Aorta (tissue), 5 donors: ENCODE results near the gene ODAD2. TPM values are rescaled to one million over a fixed set of nuclear protein-coding genes. Genes with fewer than 3 reads are reported as not detected.

Source experiments
- ATAC-seq: fragments of 200-7000 bp; cut with Tn5 transposase; one replicate; pipeline ENCODE4 v1.9.1; 2022; ENCODE audit warnings: moderate library complexity; ENCODE audit not compliant: low FRiP score
- DNase-seq, 2 donors: peaks; one replicate each; pipeline ENCODE4 v3.0.0-alpha.2; 2020
- H3K27ac ChIP-seq, 2 donors: one replicate each; pipeline ENCODE4 v1.5.1; 2013; ENCODE audit warnings: low read length in 2 of 2, mild to moderate bottlenecking in 2 of 2, moderate library complexity in 2 of 2, control low read depth in 1 of 2, inconsistent platforms in 1 of 2, low read depth in 1 of 2
- H3K27me3 ChIP-seq, 2 donors: one replicate each; pipeline ENCODE4 v1.6.1; 2013; ENCODE audit warnings: control low read depth in 1 of 2, low read length in 1 of 2, mild to moderate bottlenecking in 1 of 2, moderate library complexity in 1 of 2; ENCODE audit not compliant: insufficient read depth in 2 of 2, control insufficient read depth in 1 of 2
- H3K36me3 ChIP-seq, 2 donors: one replicate each; pipeline ENCODE4 v1.6.1; 2013; ENCODE audit warnings: control low read depth in 1 of 2, low read length in 1 of 2, mild to moderate bottlenecking in 1 of 2; ENCODE audit not compliant: insufficient read depth in 2 of 2, control insufficient read depth in 1 of 2
- H3K4me1 ChIP-seq, 2 donors: one replicate each; pipeline ENCODE4 v1.6.1; 2013; ENCODE audit warnings: low read length in 2 of 2, control low read depth in 1 of 2, mild to moderate bottlenecking in 1 of 2, moderate library complexity in 1 of 2; ENCODE audit not compliant: insufficient read depth in 2 of 2, control insufficient read depth in 1 of 2
- H3K4me3 ChIP-seq, 2 donors: one replicate each; pipeline ENCODE4 v1.5.1; 2013; ENCODE audit warnings: low read length in 2 of 2, control low read depth in 1 of 2, mild to moderate bottlenecking in 1 of 2
- H3K9me3 ChIP-seq: one replicate; pipeline ENCODE4 v1.6.1; 2013; ENCODE audit warnings: mild to moderate bottlenecking, low read length; ENCODE audit not compliant: control insufficient read depth
- WGBS, 2 donors: extraction: QIAGEN DNeasy Blood & Tissue Kit; methylation state at CpG; one replicate each; pipeline ENCODE4 v1.1.7; 2013; 5-methylcytosine and 5-hydroxymethylcytosine counted together
- intact Hi-C, 2 donors: fragments of 100-400 bp; cut with DNase I; formaldehyde crosslinking; loops; one replicate each; pipeline versions ENCODE4 v1.14.2 to v1.15.0; 2022
- polyA plus RNA-seq, 2 donors: library from polyadenylated mRNA; stranded (reverse); fragments of 200-250 nt; gene quantifications; one replicate each; pipeline ENCODE4 v1.2.3, GENCODE V29; 2013
- total RNA-seq, 2 donors: library from RNA; stranded (reverse); fragmentation: NEBNext Ultra II Directional; extraction: Animal tissue kit (Norgen Biotek cat#: 25700); gene quantifications; one replicate each; pipeline ENCODE4 v1.2.1, GENCODE V29; 2021
- donor health status: healthy with polysubstance abuse.
- donor health status: Bipolar disorder and iron deficiency.
- donor health status: DM: no; HTN: no; CAD: no.
- donor health status: DM: no; HTN: no; CAD: no.
- donor health status: DM: yes; HTN: yes; CAD: no.

Gene ODAD2
- total and polyA plus RNA-seq, 4 donors = 0.64 to 1.3 (median 0.71) TPM; not detected in 1

GRCh38 chr10:27844223-27844622, 154.7 kb downstream of the ODAD2 start:
- no peaks in the 10 kb centered on the region for H3K9me3 ChIP-seq
- H3K27ac ChIP-seq = no peak overlapping the region
- no peaks in the 10 kb centered on the region for H3K36me3 ChIP-seq
- intact Hi-C loops = no loop called here
- H3K27me3 ChIP-seq = no peaks in the 10 kb centered on the region
- WGBS, 2 donors = 90 to 92% methylated on average over 1 of the region's 1 CpG
- no peak overlapping the region for H3K4me3 ChIP-seq
- H3K4me1 ChIP-seq = no peaks in the 10 kb centered on the region
- DNase-seq (no peak), ATAC-seq (no peak)

GRCh38 chr10:27838901-27839300, 160.0 kb downstream of the ODAD2 start:
- WGBS, 2 donors = 27 to 32% methylated on average over 8 of the region's 8 CpGs
- H3K36me3 ChIP-seq = no peaks in the 10 kb centered on the region
- H3K27me3 ChIP-seq = no peaks in the 10 kb centered on the region
- H3K9me3 ChIP-seq = no peaks in the 10 kb centered on the region
- no peak overlapping the region for H3K4me3 ChIP-seq
- DNase-seq (no peak), ATAC-seq (no peak)
- H3K4me1 ChIP-seq = no peaks in the 10 kb centered on the region
- intact Hi-C loops = no loop called here
- no peak overlapping the region for H3K27ac ChIP-seq

- DNase-seq = no peak
- H3K4me3 ChIP-seq = no peak overlapping the region
- no peaks in the 10 kb centered on the region for H3K9me3 ChIP-seq
- H3K36me3 ChIP-seq = no peaks in the 10 kb centered on the region
- H3K27me3 ChIP-seq = no peaks in the 10 kb centered on the region
- intact Hi-C loops = no loop called here
- H3K27ac ChIP-seq = no peak overlapping the region
- WGBS, 2 donors = 2 to 7% methylated on average over 4 of the region's 4 CpGs
- no peak for ATAC-seq
- no peaks in the 10 kb centered on the region for H3K4me1 ChIP-seq
These were observed 160.5 kb downstream of the ODAD2 start for GRCh38 chr10:27838361-27838760.

GRCh38 chr10:27834476-27834875, 164.4 kb downstream of the ODAD2 start:
- WGBS, 2 donors = 65 to 74% methylated on average over 3 of the region's 3 CpGs
- intact Hi-C loops = no loop called here
- no peak for ATAC-seq

GRCh38 chr10:27833792-27834191, 165.1 kb downstream of the ODAD2 start:
- H3K9me3 ChIP-seq = no peaks in the 10 kb centered on the region
- intact Hi-C loops = no loop called here
- H3K36me3 ChIP-seq = no peaks in the 10 kb centered on the region
- 90 to 94% methylated on average over 6 of the region's 6 CpGs for WGBS, 2 donors
- H3K4me1 ChIP-seq = no peaks in the 10 kb centered on the region
- no peak for ATAC-seq
- H3K27ac ChIP-seq = no peak overlapping the region
- no peak for DNase-seq
- no peak overlapping the region for H3K4me3 ChIP-seq
- H3K27me3 ChIP-seq = no peaks in the 10 kb centered on the region

More at GRCh38 chr10:27834476-27834875, 164.4 kb downstream of the ODAD2 start:
- H3K4me1 ChIP-seq = no peaks in the 10 kb centered on the region
- no peak overlapping the region for H3K4me3 ChIP-seq
- no peaks in the 10 kb centered on the region for H3K36me3 ChIP-seq
- DNase-seq = no peak
- no peaks in the 10 kb centered on the region for H3K9me3 ChIP-seq
- no peaks in the 10 kb centered on the region for H3K27me3 ChIP-seq
- H3K27ac ChIP-seq = no peak overlapping the region

GRCh38 chr10:27832826-27833225, 166.1 kb downstream of the ODAD2 start:
- H3K27me3 ChIP-seq = no peaks in the 10 kb centered on the region
- H3K4me1 ChIP-seq = no peaks in the 10 kb centered on the region
- ATAC-seq (no peak), DNase-seq (no peak)
- intact Hi-C loops = no loop called here
- 67 to 69% methylated on average over 3 of the region's 3 CpGs for WGBS, 2 donors
- no peaks in the 10 kb centered on the region for H3K36me3 ChIP-seq
- H3K4me3 ChIP-seq = no peak overlapping the region
- no peak overlapping the region for H3K27ac ChIP-seq
- no peaks in the 10 kb centered on the region for H3K9me3 ChIP-seq

GRCh38 chr10:27826369-27826768, 172.5 kb downstream of the ODAD2 start:
- 91 to 96% methylated on average over 9 of the region's 9 CpGs for WGBS, 2 donors
- H3K27ac ChIP-seq = no peak overlapping the region
- H3K36me3 ChIP-seq = no peaks in the 10 kb centered on the region
- ATAC-seq (no peak), DNase-seq (no peak)
- peaks cover 2% of the 10 kb centered on the region for H3K9me3 ChIP-seq
- no peaks in the 10 kb centered on the region for H3K27me3 ChIP-seq
- intact Hi-C loops = no loop called here
- no peak overlapping the region for H3K4me3 ChIP-seq
- peaks cover 0 to 1% of the 10 kb centered on the region in 2 donors for H3K4me1 ChIP-seq

- Histone ChIP-seq H3K36me3 (no peaks in the 10 kb centered on the region), H3K4me3 (no peak overlapping the region), H3K9me3 (peaks cover 2% of the 10 kb centered on the region), H3K27me3 (no peaks in the 10 kb centered on the region), H3K27ac (no peak overlapping the region), H3K4me1 (peaks cover 0 to 4% of the 10 kb centered on the region in 2 donors)
- WGBS, 2 donors = 8 to 15% methylated on average over 4 of the region's 4 CpGs
- ATAC-seq = no peak
- DNase-seq = no peak
- intact Hi-C loops = no loop called here
These were observed 176.6 kb downstream of the ODAD2 start for GRCh38 chr10:27822301-27822700.

GRCh38 chr10:27820637-27821036, 178.2 kb downstream of the ODAD2 start:
- H3K27me3 ChIP-seq = no peaks in the 10 kb centered on the region
- no peak overlapping the region for H3K27ac ChIP-seq
- H3K4me1 ChIP-seq = peaks cover 0 to 4% of the 10 kb centered on the region in 2 donors
- intact Hi-C loops = no loop called here
- WGBS, 2 donors = 67 to 75% methylated on average over 3 of the region's 3 CpGs
- ATAC-seq = no peak
- no peak overlapping the region for H3K4me3 ChIP-seq
- no peak for DNase-seq
- peaks cover 2% of the 10 kb centered on the region for H3K9me3 ChIP-seq
- H3K36me3 ChIP-seq = no peaks in the 10 kb centered on the region
